Fibroblast of lung (primary cell): ENCODE results near the gene PHF20.

Experiments
- CTCF ChIP-seq, 2 donors: IDR thresholded peaks in 1 of 2; conservative IDR thresholded peaks in 1 of 2; 1 replicate in 1 of 2; 2 replicates in 1 of 2; pipeline ENCODE4 v1.5.1; 2011 to 2012; ENCODE audit warnings: low read length in 2 of 2, control low read depth in 1 of 2, inconsistent platforms in 1 of 2, low read depth in 1 of 2, mild to moderate bottlenecking in 1 of 2
- EZH2 ChIP-seq: IDR thresholded peaks from 2 replicates; pipeline ENCODE4 v1.5.1; 2012; ENCODE audit warnings: low read length, control low read depth, mild to moderate bottlenecking; ENCODE audit errors: missing control alignments

GRCh38 chr20:35918021-35918420 is 146.2 kb downstream of the PHF20 start:
- no peak for TF ChIP-seq CTCF (conservative IDR thresholded peaks at IDR 0.05 in 1 of 2, IDR thresholded peaks at IDR 0.05 in 1 of 2; ENCODE audit: low read depth in 1 of 2, low read length in 2 of 2)
- no peak for TF ChIP-seq EZH2
